Spleen (tissue), 11 donors: ENCODE measurements around the gene MEIKIN. TPM values are rescaled to one million over a fixed set of nuclear protein-coding genes. Genes with fewer than 3 reads are reported as not detected.

Experiments used
- DNase-seq: peaks from one replicate; pipeline ENCODE4 v3.0.0-alpha.2; 2020
- H3K27ac ChIP-seq, 8 donors: fragments of 200-600 bp; sonication (generic) in 7 of 8; 1 replicate in 4 of 8; 2 replicates in 4 of 8; pipeline versions ENCODE4 v1.5.0 to v1.8.0; 2016 to 2021; ENCODE audit warnings: inconsistent platforms in 4 of 8, mild to moderate bottlenecking in 4 of 8, moderate library complexity in 1 of 8
- H3K27me3 ChIP-seq, 7 donors: fragments of 200-600 bp; sonication (generic) in 6 of 7; replicated peaks in 1 of 7; 1 replicate in 4 of 7; 2 replicates in 3 of 7; pipeline versions ENCODE4 v1.5.0 to v1.8.0; 2016 to 2021; ENCODE audit warnings: inconsistent platforms in 3 of 7, mild to moderate bottlenecking in 1 of 7
- H3K36me3 ChIP-seq, 6 donors: fragments of 200-600 bp; sonication (generic) in 5 of 6; 1 replicate in 4 of 6; 2 replicates in 2 of 6; pipeline versions ENCODE4 v1.5.0 to v1.8.0; 2016 to 2021; ENCODE audit warnings: inconsistent platforms in 2 of 6
- H3K4me1 ChIP-seq, 6 donors: fragments of 200-600 bp; sonication (generic) in 5 of 6; 1 replicate in 3 of 6; 2 replicates in 3 of 6; pipeline versions ENCODE4 v1.5.0 to v1.8.0; 2016 to 2021; ENCODE audit warnings: inconsistent platforms in 3 of 6
- H3K4me3 ChIP-seq, 8 donors: fragments of 200-600 bp; sonication (generic) in 7 of 8; 1 replicate in 4 of 8; 2 replicates in 4 of 8; pipeline versions ENCODE4 v1.5.0 to v1.8.0; 2016 to 2021; ENCODE audit warnings: inconsistent platforms in 4 of 8, mild to moderate bottlenecking in 4 of 8, moderate library complexity in 2 of 8
- H3K9me3 ChIP-seq, 8 donors: fragments of 200-600 bp; sonication (generic) in 7 of 8; 1 replicate in 4 of 8; 2 replicates in 4 of 8; pipeline versions ENCODE4 v1.5.0 to v1.8.0; 2016 to 2021; ENCODE audit warnings: inconsistent platforms in 4 of 8
- CTCF ChIP-seq, 11 experiments: fragments of 200-600 bp in 7 of 11; fragments of 450-650 bp in 4 of 11; sonication (generic) in 4 of 11; IDR thresholded peaks in 8 of 11; conservative IDR thresholded peaks in 3 of 11; 1 replicate in 7 of 11; 2 replicates in 4 of 11; pipeline versions ENCODE4 v1.4.0 to v1.8.0; 2016 to 2021; ENCODE audit warnings: antibody characterized with exemption in 11 of 11, inconsistent platforms in 4 of 11, mild to moderate bottlenecking in 1 of 11
- POLR2A ChIP-seq, 3 donors: fragments of 450-650 bp; IDR thresholded peaks; one replicate each; pipeline ENCODE4 v1.5.1; 2017; ENCODE audit warnings: antibody characterized with exemption in 3 of 3, mild to moderate bottlenecking in 1 of 3
- POLR2AphosphoS5 ChIP-seq, 3 donors: sonication (generic); formaldehyde crosslinking; IDR thresholded peaks; one replicate each; pipeline ENCODE4 v1.5.1; 2017; ENCODE audit warnings: antibody characterized with exemption in 3 of 3
- WGBS, 5 donors: extraction: QIAGEN DNeasy Blood & Tissue Kit in 3 of 5; methylation state at CpG; one replicate each; pipeline versions ENCODE4 v1.1.5 to v1.1.7; 2013 to 2018; 5-methylcytosine and 5-hydroxymethylcytosine counted together
- intact Hi-C: fragments of 100-400 bp; cut with DNase I; formaldehyde crosslinking; loops from one replicate; pipeline ENCODE4 v1.15.0; 2023; ENCODE audit warnings: low total_unique reads
- polyA plus RNA-seq, 3 donors: library from polyadenylated mRNA; stranded (reverse); fragments of 200-250 nt; gene quantifications; one replicate each; pipeline ENCODE4 v1.2.1, GENCODE V29; 2013
- total RNA-seq, 7 donors: library from RNA; depleted of rRNA in 3 of 7; stranded (reverse); fragments of >200 nt in 3 of 7; fragmentation: NEBNext Ultra II Directional in 4 of 7; extraction: Animal tissue kit (Norgen Biotek cat#: 25700) in 4 of 7; gene quantifications; one replicate each; pipeline versions ENCODE4 v1.1.0 to v1.2.1, GENCODE V29; 2016 to 2021
- donor health status: healthy with polysubstance abuse.
- donor health status: DM: no; HTN: no; CAD: no; lungs with moderate emphysema.
- donor health status: DM: no; HTN: no; CAD: no.
- donor health status: Bipolar disorder and iron deficiency.
- donor health status: healthy.
- donor health status: DM: no; HTN: no; CAD: no.
- donor health status: DM: yes; HTN: yes; CAD: no.

MEIKIN gene
- total and polyA plus RNA-seq, 10 donors, result 0.24 TPM; not detected in 9

GRCh38 chr5:131786900-131787692, 158.4 kb downstream of the MEIKIN start:
- TF ChIP-seq POLR2A (IDR thresholded peaks at IDR 0.05), result no peak
- no peak for TF ChIP-seq CTCF (IDR thresholded peaks at IDR 0.05 in 8 of 11, conservative IDR thresholded peaks at IDR 0.05 in 3 of 11)

GRCh38 chr5:131786036-131786435, 159.4 kb downstream of the MEIKIN start:
- no peaks in the 10 kb centered on the region for H3K27me3 ChIP-seq
- no peak overlapping the region for H3K27ac ChIP-seq
- WGBS, 5 donors, result 84 to 96% (median 91%) methylated on average over 1 of the region's 1 CpG
- H3K9me3 ChIP-seq, result no peaks in the 10 kb centered on the region
- H3K4me1 ChIP-seq, result peaks cover 0 to 57% (median 30%) of the 10 kb centered on the region in 6 donors
- TF ChIP-seq POLR2AphosphoS5 (IDR thresholded peaks at IDR 0.05) (no peak), POLR2A (IDR thresholded peaks at IDR 0.05) (no peak), CTCF (IDR thresholded peaks at IDR 0.05 in 8 of 11, conservative IDR thresholded peaks at IDR 0.05 in 3 of 11) (no peak)
- intact Hi-C loops, result no loop called here
- H3K36me3 ChIP-seq, result peaks cover 0 to 13% (median 0%) of the 10 kb centered on the region in 6 donors
- H3K4me3 ChIP-seq, result no peak overlapping the region
- no peak for DNase-seq

More at GRCh38 chr5:131786900-131787692, 158.4 kb downstream of the MEIKIN start:
- WGBS, 5 donors, result 76 to 88% (median 78%) methylated on average over 4 of the region's 4 CpGs
- intact Hi-C loops, result no loop called here
- Histone ChIP-seq H3K27me3 (no peaks in the 10 kb centered on the region), H3K9me3 (no peaks in the 10 kb centered on the region), H3K27ac (no peak overlapping the region), H3K4me1 (peaks cover 0 to 61% (median 34%) of the 10 kb centered on the region in 6 donors), H3K36me3 (peaks cover 0 to 9% (median 0%) of the 10 kb centered on the region in 6 donors), H3K4me3 (no peak overlapping the region)
- no peak for DNase-seq

GRCh38 chr5:131783874-131784273, 161.6 kb downstream of the MEIKIN start:
- no peaks in the 10 kb centered on the region for H3K27me3 ChIP-seq
- H3K36me3 ChIP-seq, result peaks cover 0 to 13% (median 0%) of the 10 kb centered on the region in 6 donors
- H3K9me3 ChIP-seq, result no peaks in the 10 kb centered on the region
- no peak overlapping the region for H3K4me3 ChIP-seq
- H3K4me1 ChIP-seq, result peaks cover 0 to 63% (median 23%) of the 10 kb centered on the region in 6 donors
- H3K27ac ChIP-seq, result no peak overlapping the region
- DNase-seq, result no peak
- intact Hi-C loops, result no loop called here
- whole genome bisulfite sequencing, 5 donors, result 86 to 100% (median 93%) methylated on average over 1 of the region's 1 CpG
- TF ChIP-seq POLR2A (IDR thresholded peaks at IDR 0.05), result no peak
- TF ChIP-seq POLR2AphosphoS5 (IDR thresholded peaks at IDR 0.05), result no peak
- TF ChIP-seq CTCF (IDR thresholded peaks at IDR 0.05 in 8 of 11, conservative IDR thresholded peaks at IDR 0.05 in 3 of 11), result no peak

GRCh38 chr5:131783357-131783756, 162.1 kb downstream of the MEIKIN start:
- intact Hi-C loops, result no loop called here
- 81 to 89% (median 85%) methylated on average over 1 of the region's 1 CpG for WGBS, 5 donors
- Histone ChIP-seq H3K27ac (no peak overlapping the region), H3K4me1 (peaks cover 0 to 62% (median 23%) of the 10 kb centered on the region in 6 donors), H3K27me3 (no peaks in the 10 kb centered on the region), H3K4me3 (no peak overlapping the region), H3K36me3 (peaks cover 0 to 13% (median 0%) of the 10 kb centered on the region in 6 donors), H3K9me3 (no peaks in the 10 kb centered on the region)
- no peak for TF ChIP-seq POLR2A (IDR thresholded peaks at IDR 0.05)
- TF ChIP-seq CTCF (IDR thresholded peaks at IDR 0.05 in 8 of 11, conservative IDR thresholded peaks at IDR 0.05 in 3 of 11), result no peak
- no peak for TF ChIP-seq POLR2AphosphoS5 (IDR thresholded peaks at IDR 0.05)
- no peak for DNase-seq
